Activated gamma-delta T cell (primary cell): ENCODE data around the gene CYBB.

Experiments
- DNase-seq: peaks from one replicate; lab custom pipeline; 2025; lab: John Stamatoyannopoulos, UW

Gene CYBB

GRCh38 chrX:37844622-37845021, 64.8 kb downstream of the CYBB start:
- no peak for DNase-seq

- no peak for DNase-seq
Observed at GRCh38 chrX:37846141-37846540, 66.3 kb downstream of the CYBB start.

GRCh38 chrX:37846558-37846933, 66.7 kb downstream of the CYBB start:
- DNase-seq: no peak

GRCh38 chrX:37846934-37847732, 67.3 kb downstream of the CYBB start, which contains the start of gene DYNLT3:
DYNLT3 (minus strand) TSS chrX:37847571; CDS start chrX:37847510, 61 bp downstream.
- peak; percentile 63 for DNase-seq

GRCh38 chrX:37847733-37848197, 67.9 kb downstream of the CYBB start:
- DNase-seq: no peak

- no peak for DNase-seq
Observed at GRCh38 chrX:37854148-37854547, 74.3 kb downstream of the CYBB start.

GRCh38 chrX:37854748-37855147, 74.9 kb downstream of the CYBB start:
- no peak for DNase-seq

GRCh38 chrX:37860721-37861120, 80.9 kb downstream of the CYBB start:
- DNase-seq: no peak

- no peak for DNase-seq
Observed at GRCh38 chrX:37862851-37863250, 83.0 kb downstream of the CYBB start.
